Spinal cord (tissue), 10 donors: ENCODE data around the gene BCR. TPM values are rescaled to one million over a fixed set of nuclear protein-coding genes. Genes with fewer than 3 reads are reported as not detected.

ENCODE experiments used
- DNase-seq, 6 donors: peaks; one replicate each; pipeline versions ENCODE4 v3.0.0 to v3.0.0-alpha.2; 2013 to 2015; ENCODE audit warnings: low spot score in 6 of 6, low read depth in 4 of 6
- H3K27ac ChIP-seq: one replicate; pipeline ENCODE4 v1.5.1; 2013; ENCODE audit warnings: low read depth, low read length, control low read depth
- H3K27me3 ChIP-seq: one replicate; pipeline ENCODE4 v1.6.1; 2013; ENCODE audit warnings: low read length; ENCODE audit not compliant: control insufficient read depth, insufficient read depth
- H3K36me3 ChIP-seq: one replicate; pipeline ENCODE4 v1.6.1; 2013; ENCODE audit warnings: low read length; ENCODE audit not compliant: control insufficient read depth, insufficient read depth
- H3K4me1 ChIP-seq: one replicate; pipeline ENCODE4 v1.6.1; 2013; ENCODE audit warnings: low read length; ENCODE audit not compliant: control insufficient read depth, insufficient read depth
- H3K4me3 ChIP-seq: one replicate; pipeline ENCODE4 v1.5.1; 2013; ENCODE audit warnings: low read depth, low read length, control low read depth
- H3K9me3 ChIP-seq: one replicate; pipeline ENCODE4 v1.6.1; 2013; ENCODE audit warnings: low read length; ENCODE audit not compliant: control insufficient read depth, insufficient read depth
- WGBS: methylation state at CpG from one replicate; pipeline ENCODE4 v1.1.5; 2013; ENCODE audit warnings: missing lambda C conversion rate; ENCODE audit not compliant: insufficient coverage; 5-methylcytosine and 5-hydroxymethylcytosine counted together
- polyA plus RNA-seq, 2 donors: library from polyadenylated mRNA; unstranded; fragments of 120-200 nt; gene quantifications; one replicate each; pipeline ENCODE4 v1.2.1, GENCODE V29; 2013; ENCODE audit not compliant: insufficient read length in 2 of 2
- total RNA-seq, 2 donors: library from RNA; depleted of rRNA in 1 of 2; stranded (reverse); fragments of 120-200 nt in 1 of 2; fragments of >200 nt in 1 of 2; gene quantifications; one replicate each; pipeline versions ENCODE4 v1.2.3 to v1.2.4, GENCODE V29; 2013 to 2014
- donor health status: healthy.

Gene BCR
- total and polyA plus RNA-seq, 4 donors = 30.4 to 88.1 (median 69.6) TPM

DNA sequence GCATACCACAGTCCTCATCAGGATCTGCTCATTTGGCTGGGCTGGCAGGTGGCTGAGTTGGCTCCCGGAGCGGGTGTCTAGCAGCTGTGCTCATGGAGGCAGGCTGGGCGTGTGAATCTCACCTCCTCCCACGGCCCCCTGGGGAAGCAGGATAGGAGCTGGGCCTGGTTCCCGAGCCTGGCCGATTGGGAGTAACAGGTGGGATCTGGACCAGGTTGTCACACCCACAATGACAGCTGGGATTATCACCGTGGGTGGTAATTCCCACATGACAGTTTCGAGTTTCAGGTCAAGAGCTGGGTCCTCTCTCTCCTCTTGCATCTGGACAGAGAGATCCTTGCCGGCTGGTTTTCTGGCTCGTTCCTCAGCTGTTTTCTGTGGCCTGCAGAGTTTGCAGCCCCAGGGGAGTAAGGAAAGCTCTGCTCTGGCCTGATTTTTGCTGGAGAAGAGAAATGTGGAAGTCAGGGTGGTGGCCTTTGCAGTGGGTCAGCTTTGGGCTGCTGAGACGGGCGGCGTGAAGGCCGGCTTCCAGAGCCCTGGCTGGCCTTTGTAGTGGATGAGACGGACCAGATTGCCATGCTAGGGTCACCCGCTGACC is 57.0 kb downstream of the BCR start:
- Histone ChIP-seq H3K4me3 (no peak overlapping the region), H3K36me3 (peaks cover 5% of the 10 kb centered on the region), H3K4me1 (peaks cover 65% of the 10 kb centered on the region), H3K9me3 (no peaks in the 10 kb centered on the region), H3K27ac (peak overlapping the region; percentile 19), H3K27me3 (no peaks in the 10 kb centered on the region)
- WGBS = 38% methylated on average over 15 of the region's 16 CpGs
- DNase-seq = peak in 2 of 6 donors; percentile 78 to 83

DNA sequence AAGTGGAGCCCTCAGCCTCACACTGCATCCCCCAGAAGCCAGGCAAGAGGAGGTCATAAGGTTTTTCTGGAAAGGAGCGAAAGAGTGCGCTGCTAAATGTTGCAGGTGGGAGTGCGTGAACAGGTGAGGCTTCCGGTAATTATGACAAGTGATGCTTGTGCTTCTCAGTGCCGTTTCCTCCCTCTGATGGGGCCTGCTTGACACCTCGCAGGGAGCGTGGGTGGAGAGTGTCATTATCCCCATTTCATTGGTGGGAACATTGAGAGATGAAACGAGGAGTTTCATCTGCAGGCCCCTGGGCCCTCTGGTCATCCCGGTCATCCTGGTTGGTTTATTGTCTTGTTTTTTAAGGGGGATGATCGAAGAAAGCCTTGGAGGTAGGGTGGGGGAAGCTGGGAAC is 57.5 kb downstream of the BCR start:
- 88% methylated on average over 7 of the region's 10 CpGs for WGBS
- Histone ChIP-seq H3K4me3 (no peak overlapping the region), H3K27ac (no peak overlapping the region), H3K27me3 (no peaks in the 10 kb centered on the region), H3K36me3 (peaks cover 3% of the 10 kb centered on the region), H3K9me3 (no peaks in the 10 kb centered on the region), H3K4me1 (peaks cover 65% of the 10 kb centered on the region)
- DNase-seq = no peak

DNA sequence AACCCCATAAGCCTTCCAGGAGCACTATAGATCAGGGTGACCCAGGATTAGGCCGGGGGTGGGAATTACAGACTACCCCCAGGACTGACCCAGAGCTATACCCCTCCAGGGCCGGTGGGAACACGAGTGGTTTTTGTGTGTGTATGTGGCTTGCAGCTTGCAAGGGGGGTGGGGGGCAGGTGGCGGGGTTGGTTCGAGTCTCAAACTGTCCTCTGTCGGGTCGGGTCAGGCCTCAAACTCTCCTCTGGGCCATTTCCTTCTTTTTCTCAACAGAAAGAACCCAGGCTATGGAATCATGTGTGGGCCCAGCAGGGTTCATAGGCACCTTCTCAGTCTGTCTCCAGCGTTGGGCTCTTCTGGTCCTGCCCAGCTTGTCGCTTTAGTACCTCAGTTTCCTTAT is 58.4 kb downstream of the BCR start:
- Histone ChIP-seq H3K36me3 (peaks cover 3% of the 10 kb centered on the region), H3K4me3 (no peak overlapping the region), H3K27ac (no peak overlapping the region), H3K4me1 (peaks cover 62% of the 10 kb centered on the region), H3K9me3 (no peaks in the 10 kb centered on the region), H3K27me3 (no peaks in the 10 kb centered on the region)
- 80% methylated on average over 4 of the region's 9 CpGs for WGBS
- no peak for DNase-seq

DNA sequence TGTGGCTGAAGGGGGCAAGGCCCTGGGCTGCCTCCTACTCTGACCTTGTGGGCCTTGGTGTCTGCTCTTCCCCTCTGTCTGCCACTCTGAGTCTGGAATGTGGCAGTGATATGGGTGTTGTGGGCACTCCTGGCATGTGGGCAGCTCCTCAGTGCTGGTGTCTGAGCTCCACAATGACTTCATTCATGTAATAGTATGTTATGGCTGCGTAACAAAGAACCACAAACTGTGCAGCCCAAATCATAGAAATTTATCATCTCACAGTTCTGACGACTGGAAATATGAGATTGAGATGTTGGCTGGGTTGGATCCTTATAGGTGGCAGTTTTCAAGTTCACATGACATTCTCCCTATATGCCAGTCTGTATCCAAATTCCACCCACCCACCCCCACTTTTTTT is 59.1 kb downstream of the BCR start:
- WGBS = no CpG with 5 or more reads among the region's 2 CpGs
- no peaks in the 10 kb centered on the region for H3K27me3 ChIP-seq
- peaks cover 56% of the 10 kb centered on the region for H3K4me1 ChIP-seq

DNA sequence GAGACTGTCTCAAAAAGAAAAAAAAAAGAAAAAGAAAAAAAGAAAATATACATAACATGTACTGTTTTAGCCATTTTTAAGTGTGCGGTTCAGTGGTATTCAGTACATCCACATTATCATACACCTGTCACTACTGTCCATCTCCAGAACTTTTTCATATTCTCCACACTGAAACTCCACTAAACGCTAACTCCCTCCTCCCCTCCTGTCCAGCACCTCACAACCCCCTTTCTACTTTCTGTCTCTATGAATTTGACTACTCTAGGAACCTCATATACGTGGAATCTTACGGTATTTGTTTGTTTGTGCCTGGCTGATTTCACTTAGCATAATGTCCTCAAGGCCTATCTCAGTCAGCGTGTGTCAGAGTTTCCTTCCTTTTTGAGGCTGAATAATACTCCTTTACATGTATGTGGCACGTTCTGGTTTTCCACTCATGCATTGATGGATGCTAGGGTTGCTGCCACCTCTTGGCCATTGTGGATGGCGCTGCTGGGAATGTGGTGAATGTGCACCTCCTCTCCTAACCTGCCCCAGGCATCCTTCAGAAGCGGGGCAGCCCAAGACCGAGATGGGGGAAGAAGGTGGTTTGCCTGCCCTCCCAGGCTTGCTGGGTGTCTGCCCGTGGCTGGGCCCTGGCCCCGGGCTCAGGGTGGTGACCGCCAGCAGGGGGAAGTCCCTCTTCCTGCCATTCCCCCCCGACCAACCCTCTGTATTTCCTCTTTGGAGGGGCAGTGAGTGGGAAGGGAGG is 60.5 kb downstream of the BCR start:
- Histone ChIP-seq H3K27ac (no peak overlapping the region), H3K4me3 (no peak overlapping the region), H3K36me3 (peaks cover 8% of the 10 kb centered on the region), H3K9me3 (no peaks in the 10 kb centered on the region), H3K27me3 (no peaks in the 10 kb centered on the region), H3K4me1 (peaks cover 58% of the 10 kb centered on the region)
- 76% methylated on average over 3 of the region's 13 CpGs for WGBS
- peak in 1 of 6 donors; percentile 20 for DNase-seq

More for the DNA sequence above, 59.1 kb downstream of the BCR start:
- no peak overlapping the region for H3K4me3 ChIP-seq
- no peak for DNase-seq
- H3K9me3 ChIP-seq = no peaks in the 10 kb centered on the region
- H3K27ac ChIP-seq = no peak overlapping the region
- peaks cover 4% of the 10 kb centered on the region for H3K36me3 ChIP-seq

DNA sequence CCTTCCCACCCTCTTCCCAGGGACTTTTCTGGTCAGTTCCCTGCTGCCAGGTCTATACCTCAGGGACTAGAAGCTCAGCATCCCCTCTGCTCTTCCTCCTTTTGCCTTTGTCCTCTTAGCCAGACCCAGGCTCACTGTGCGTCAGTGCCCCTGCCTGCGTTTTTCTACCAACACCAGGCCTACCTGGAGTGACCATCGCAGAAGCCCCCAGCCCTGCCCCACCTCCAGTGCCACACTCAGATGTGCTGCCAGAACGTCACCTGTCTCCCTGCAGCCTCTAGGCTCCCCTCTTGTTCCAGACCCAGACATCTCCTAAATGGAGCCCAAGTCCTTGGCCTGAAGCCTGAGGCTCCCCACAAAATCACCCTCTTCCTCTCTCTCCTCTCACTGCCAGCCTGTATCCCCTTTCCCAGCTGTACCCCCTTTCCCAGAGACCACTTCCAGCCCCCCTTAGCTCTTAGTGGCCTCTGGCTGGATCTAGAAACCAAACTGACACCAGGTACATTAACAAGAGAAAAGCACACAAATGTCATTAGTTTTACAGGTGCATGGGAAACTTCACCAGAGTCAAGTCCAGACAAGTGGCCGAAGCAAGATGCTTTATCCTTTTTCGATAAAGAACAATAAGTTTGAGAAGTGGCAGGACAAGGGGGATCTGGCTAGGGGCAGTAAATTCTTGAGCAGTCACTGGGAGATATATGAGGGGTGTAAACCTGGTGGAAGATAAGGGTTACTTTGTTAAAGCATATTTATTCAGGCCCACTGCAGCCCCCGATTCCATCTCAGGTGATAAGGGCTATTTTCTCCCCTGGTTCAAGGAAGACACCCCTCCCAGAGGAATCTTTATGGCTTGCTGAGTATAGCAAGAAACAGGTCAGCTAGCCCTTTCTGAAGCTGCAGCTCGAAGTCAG is 61.5 kb downstream of the BCR start:
- WGBS = 60% methylated on average over 7 of the region's 8 CpGs
- Histone ChIP-seq H3K9me3 (no peaks in the 10 kb centered on the region), H3K27ac (no peak overlapping the region), H3K36me3 (peaks cover 8% of the 10 kb centered on the region), H3K27me3 (no peaks in the 10 kb centered on the region), H3K4me1 (peaks cover 49% of the 10 kb centered on the region), H3K4me3 (no peak overlapping the region)
- DNase-seq = no peak

DNA sequence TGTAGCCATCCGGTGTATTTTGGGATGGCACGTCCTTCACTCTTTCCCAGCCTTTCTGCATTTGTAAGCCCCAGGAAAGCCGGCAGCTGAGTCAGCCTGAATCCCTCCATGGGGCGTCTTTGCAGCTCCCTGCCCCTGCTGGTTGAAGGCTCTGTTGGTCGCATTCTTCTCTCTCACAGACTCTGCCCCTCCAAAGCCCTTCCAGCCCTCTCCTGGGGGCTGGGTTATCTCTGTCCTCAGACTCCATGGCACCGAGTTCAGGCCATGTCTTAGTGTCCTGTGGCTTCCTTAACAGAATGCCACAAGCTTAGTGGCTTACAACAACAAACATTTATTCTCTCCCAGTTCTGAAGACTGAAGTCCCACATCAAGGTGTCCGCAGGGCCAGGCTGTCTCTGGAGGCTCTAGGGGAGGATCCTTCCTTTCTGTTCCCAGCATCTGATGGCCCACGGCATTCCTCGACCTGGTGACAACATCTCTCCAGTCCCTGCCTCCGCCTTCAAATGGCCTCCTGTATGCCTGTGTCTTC is 62.2 kb downstream of the BCR start:
- no peak overlapping the region for H3K4me3 ChIP-seq
- 16% methylated on average over 8 of the region's 10 CpGs for WGBS
- no peaks in the 10 kb centered on the region for H3K27me3 ChIP-seq
- DNase-seq = peak in 2 of 6 donors; percentile 52 to 55
- H3K4me1 ChIP-seq = peaks cover 48% of the 10 kb centered on the region
- H3K27ac ChIP-seq = peak overlapping the region; percentile 22
- no peaks in the 10 kb centered on the region for H3K9me3 ChIP-seq
- peaks cover 11% of the 10 kb centered on the region for H3K36me3 ChIP-seq

DNA sequence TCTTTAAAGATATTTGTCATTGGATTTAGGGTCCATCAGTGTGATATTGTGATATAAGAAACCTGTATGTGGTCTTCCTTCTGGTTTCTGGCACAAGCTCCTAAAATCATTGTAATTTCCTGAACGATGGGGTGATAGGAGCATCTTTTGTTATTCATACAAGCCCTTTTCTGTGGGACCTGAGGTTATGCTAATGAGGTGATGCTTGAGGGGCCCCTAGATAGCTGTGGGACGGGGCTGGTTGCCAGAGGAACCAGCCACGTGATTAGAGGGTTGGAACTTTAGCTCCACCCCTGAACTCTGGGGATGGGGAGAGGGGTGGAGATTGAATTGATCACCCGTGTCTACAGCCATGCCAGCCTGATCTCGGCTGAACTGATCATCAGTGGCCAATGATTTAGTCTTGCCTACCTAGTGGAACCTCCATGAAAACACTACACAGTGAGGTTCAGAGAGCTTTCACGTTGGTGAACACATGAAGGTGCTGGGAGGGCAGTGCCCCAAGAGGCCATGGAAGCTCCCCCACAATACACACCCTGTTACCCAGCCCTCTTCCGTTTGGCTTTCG is 62.8 kb downstream of the BCR start:
- Histone ChIP-seq H3K27ac (no peak overlapping the region), H3K4me3 (no peak overlapping the region), H3K36me3 (peaks cover 11% of the 10 kb centered on the region), H3K9me3 (no peaks in the 10 kb centered on the region), H3K4me1 (peaks cover 44% of the 10 kb centered on the region), H3K27me3 (no peaks in the 10 kb centered on the region)
- DNase-seq = peak in 2 of 6 donors; percentile 40 to 86
- 6% methylated on average over 3 of the region's 8 CpGs for WGBS
